IMR-90 (cell line): Measurements from ENCODE around the gene MMP14. TPM values are rescaled to one million over a fixed set of nuclear protein-coding genes. Genes with fewer than 3 reads are reported as not detected.

ENCODE experiments used
- ATAC-seq: fragments of 200-7000 bp; cut with Tn5 transposase; 2 replicates; pipeline ENCODE4 v1.9.1; 2020; ENCODE audit warnings: low read depth, mild to moderate bottlenecking, moderate library complexity
- BruUV-seq: library from RNA; stranded (reverse); fragments of 400-500 nt; replicated peaks from 2 replicates; lab custom pipeline; 2021; lab: Mats Ljungman, UMichigan
- CTCF ChIA-PET: fragments of 300-600 bp; formaldehyde crosslinking; extraction: SDS; loops from one replicate; lab custom pipeline; 2021; ENCODE audit warnings: antibody characterized with exemption; lab: Yijun Ruan, JAX
- POLR2A ChIA-PET: fragments of 300-600 bp; sonication (Branson Sonifier 250); formaldehyde crosslinking; loops from one replicate; lab custom pipeline; 2022; ENCODE audit warnings: antibody characterized with exemption; ENCODE audit not compliant: unreplicated experiment; lab: Charles Lee
- DNase-seq: peaks from one replicate; pipeline ENCODE4 v3.0.0; 2013
- H2AFZ ChIP-seq: replicated peaks from 2 replicates; pipeline ENCODE3; 2013; ENCODE audit warnings: low read length, mild to moderate bottlenecking; ENCODE audit not compliant: poor library complexity
- H2AK5ac ChIP-seq: 2 replicates; pipeline ENCODE4 v1.6.1; 2013; ENCODE audit warnings: low read depth, low read length, inconsistent platforms
- H2AK9ac ChIP-seq: replicated peaks from 2 replicates; pipeline ENCODE3; 2013; ENCODE audit warnings: mild to moderate bottlenecking, low read depth, low read length, moderate library complexity; ENCODE audit not compliant: poor library complexity
- H2BK120ac ChIP-seq: 2 replicates; pipeline ENCODE4 v1.6.1; 2013; ENCODE audit warnings: low read depth, low read length, inconsistent platforms
- H2BK15ac ChIP-seq: 3 replicates; pipeline ENCODE4 v1.6.1; 2013; ENCODE audit warnings: low read depth, low read length, inconsistent platforms
- H2BK20ac ChIP-seq: 2 replicates; pipeline ENCODE4 v1.6.1; 2013; ENCODE audit warnings: low read depth, mild to moderate bottlenecking, inconsistent platforms, low read length, moderate library complexity
- H2BK5ac ChIP-seq: 2 replicates; pipeline ENCODE4 v1.6.1; 2013; ENCODE audit warnings: mild to moderate bottlenecking, low read depth, low read length, inconsistent platforms; ENCODE audit not compliant: poor library complexity, severe bottlenecking
- H3K14ac ChIP-seq: replicated peaks from 2 replicates; pipeline ENCODE4 v1.6.1; 2013; ENCODE audit warnings: low read depth, low read length, inconsistent platforms
- H3K18ac ChIP-seq: 2 replicates; pipeline ENCODE4 v1.6.1; 2013; ENCODE audit warnings: low read depth, low read length, control low read depth
- H3K23ac ChIP-seq: 2 replicates; pipeline ENCODE4 v1.6.1; 2013; ENCODE audit warnings: low read depth, low read length, inconsistent platforms
- H3K27ac ChIP-seq: 2 replicates; pipeline ENCODE4 v1.5.1; 2013; ENCODE audit warnings: mild to moderate bottlenecking, control low read depth, low read length; ENCODE audit not compliant: insufficient read depth
- H3K27me3 ChIP-seq: 2 replicates; pipeline ENCODE4 v1.6.1; 2013; ENCODE audit warnings: low read length; ENCODE audit not compliant: control insufficient read depth, insufficient read depth
- H3K36me3 ChIP-seq: 2 replicates; pipeline ENCODE4 v1.6.1; 2013; ENCODE audit warnings: low read length, mixed read lengths; ENCODE audit not compliant: control insufficient read depth, insufficient read depth
- H3K4ac ChIP-seq: 2 replicates; pipeline ENCODE4 v1.6.1; 2013; ENCODE audit warnings: low read depth, low read length, inconsistent platforms
- H3K4me1 ChIP-seq: 2 replicates; pipeline ENCODE4 v1.6.1; 2013; ENCODE audit warnings: low read length, mixed read lengths; ENCODE audit not compliant: control insufficient read depth, insufficient read depth
- H3K4me2 ChIP-seq: 2 replicates; pipeline ENCODE4 v1.6.1; 2013; ENCODE audit warnings: low read depth, mild to moderate bottlenecking, control low read depth, low read length, moderate library complexity
- H3K4me3 ChIP-seq: 2 replicates; pipeline ENCODE4 v1.5.1; 2013; ENCODE audit warnings: low read depth, mild to moderate bottlenecking, control low read depth, low read length, moderate library complexity; ENCODE audit not compliant: insufficient read depth
- H3K56ac ChIP-seq: 2 replicates; pipeline ENCODE4 v1.6.1; 2013; ENCODE audit warnings: low read length, inconsistent platforms; ENCODE audit not compliant: insufficient read depth; ENCODE audit errors: extremely low read depth
- H3K79me1 ChIP-seq, 2 experiments: 2 replicates each; pipeline ENCODE4 v1.6.1; 2013; ENCODE audit warnings: low read length in 2 of 2, inconsistent platforms in 1 of 2, low read depth in 1 of 2
- H3K9ac ChIP-seq: 2 replicates; pipeline ENCODE4 v1.6.1; 2013; ENCODE audit warnings: low read depth, low read length, control low read depth
- H3K9me1 ChIP-seq: 2 replicates; pipeline ENCODE4 v1.6.1; 2013; ENCODE audit warnings: low read length, inconsistent platforms; ENCODE audit not compliant: insufficient read depth
- H3K9me3 ChIP-seq: 2 replicates; pipeline ENCODE4 v1.6.1; 2013; ENCODE audit warnings: low read length; ENCODE audit not compliant: control insufficient read depth, insufficient read depth
- H4K20me1 ChIP-seq: 2 replicates; pipeline ENCODE4 v1.6.1; 2013; ENCODE audit warnings: low read length, inconsistent platforms; ENCODE audit not compliant: insufficient read depth
- H4K5ac ChIP-seq: 2 replicates; pipeline ENCODE4 v1.6.1; 2013; ENCODE audit warnings: mild to moderate bottlenecking, low read depth, low read length, control low read depth
- H4K8ac ChIP-seq, 2 experiments: 2 replicates each; pipeline ENCODE4 v1.6.1; 2013; ENCODE audit warnings: low read depth in 2 of 2, low read length in 2 of 2, control low read depth in 1 of 2, inconsistent platforms in 1 of 2
- H4K91ac ChIP-seq: 2 replicates; pipeline ENCODE4 v1.6.1; 2013; ENCODE audit warnings: low read depth, low read length, inconsistent platforms; ENCODE audit not compliant: insufficient read depth
- FOS ChIP-seq: fragments of 150-350 bp; IDR thresholded peaks from 2 replicates; pipeline ENCODE4 v1.6.1; 2016; ENCODE audit warnings: low read depth, low read length
- MAZ ChIP-seq: IDR thresholded peaks from 2 replicates; pipeline ENCODE4 v1.6.1; 2012; ENCODE audit warnings: low read depth, mild to moderate bottlenecking, low read length, improper control_type of control experiment, moderate library complexity, borderline replicate concordance
- WGBS, 2 experiments: methylation state at CpG; one replicate each; pipeline versions ENCODE4 v1.1.5 to v1.1.7; 2013; ENCODE audit warnings: missing lambda C conversion rate in 2 of 2; ENCODE audit not compliant: insufficient read length in 1 of 2; ENCODE audit errors: extremely low coverage in 2 of 2; 5-methylcytosine and 5-hydroxymethylcytosine counted together
- dilution Hi-C: fragments of 300-500 bp; cut with HindIII; formaldehyde crosslinking; loops from one replicate; pipeline ENCODE4 v1.14.3; 2018; ENCODE audit warnings: low sequenced_read_pairs; ENCODE audit not compliant: unreplicated experiment
- in situ Hi-C: fragments of 300-500 bp; cut with MboI; formaldehyde crosslinking; loops from 3 replicates; pipeline ENCODE4 v1.14.3; 2019; ENCODE audit warnings: low sequenced_read_pairs, inconsistent platforms, mixed read lengths
- intact Hi-C: fragments of 100-400 bp; cut with micrococcal nuclease; formaldehyde crosslinking; loops from 2 replicates; pipeline ENCODE4 v1.10.0; 2022
- polyA plus RNA-seq, 3 experiments: library from polyadenylated mRNA; depleted of rRNA; stranded (reverse); fragments of >200 nt; gene quantifications; 2 replicates each; pipeline ENCODE4 v1.2.3, GENCODE V29; 2012; ENCODE audit warnings: low replicate concordance in 1 of 3
- total RNA-seq: library from RNA; depleted of rRNA; stranded (reverse); fragments of >200 nt; gene quantifications from 2 replicates; pipeline ENCODE4 v1.2.3, GENCODE V29; 2012

MMP14 gene
- total and polyA plus RNA-seq, 2 of the 4 experiments (the other 2 are of a cell fraction), result 156 to 315 TPM

GRCh38 chr14:22882064-22882463, 45.7 kb downstream of the MMP14 start (continued):
- no peak for TF ChIP-seq MAZ

DNA sequence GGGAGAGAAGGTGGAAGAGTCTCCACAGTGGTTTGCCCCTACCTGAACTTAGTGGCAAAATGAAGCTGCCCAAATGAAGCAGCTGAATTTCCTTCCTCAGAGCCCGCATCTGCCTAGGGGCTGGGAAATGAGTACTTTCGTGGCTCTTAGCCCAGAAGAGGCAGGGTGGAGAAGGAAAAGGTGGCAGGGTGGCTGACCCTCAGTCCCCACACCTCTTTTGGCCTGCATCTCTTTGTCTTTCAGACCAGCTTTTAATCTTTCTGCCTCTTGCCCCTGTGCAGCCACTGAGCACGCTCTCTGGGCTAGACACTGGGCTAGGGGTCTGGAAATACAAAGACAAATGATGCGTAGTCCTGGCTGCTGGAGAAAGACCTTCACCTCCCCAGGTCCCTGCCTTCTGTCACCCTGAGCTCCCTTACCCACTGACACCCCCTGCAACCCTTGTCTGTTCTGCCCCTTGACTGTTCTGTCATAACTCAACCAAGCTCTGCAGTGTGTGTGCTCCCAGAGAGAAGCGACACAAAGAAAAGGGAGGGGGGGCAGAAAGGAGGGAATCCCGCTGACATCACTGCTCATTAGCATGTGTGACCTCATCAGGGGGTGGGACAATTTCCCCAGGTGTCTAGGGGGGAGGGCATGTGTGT, 46.3 kb downstream of the MMP14 start:
- in situ Hi-C loops (no loop called here), intact Hi-C loops (no loop called here), dilution Hi-C loops (no loop called here)
- Histone ChIP-seq H2AFZ (peak overlapping the region; percentile 72), H3K27me3 (no peaks in the 10 kb centered on the region), H3K4me2 (no peak overlapping the region), H3K4me3 (no peak overlapping the region), H2AK5ac (no peak overlapping the region), H3K27ac (no peak overlapping the region), H3K14ac (no peak overlapping the region), H2AK9ac (peak overlapping the region; percentile 68), H2BK20ac (no peak overlapping the region), H2BK5ac (no peak overlapping the region), H3K79me1 (peaks cover 2 to 7% of the 10 kb centered on the region in 2 experiments; a peak in 3 of 4 replicates), H2BK120ac (no peak overlapping the region), H2BK15ac (no peak overlapping the region), H4K8ac (no peak overlapping the region), H4K91ac (no peak overlapping the region), H3K4ac (no peak overlapping the region), H3K18ac (no peak overlapping the region), H3K9ac (no peak overlapping the region), H3K56ac (no peak overlapping the region), H3K23ac (peak overlapping the region; percentile 60; the same call in 1 of the 2 replicates), H3K4me1 (peaks cover 1% of the 10 kb centered on the region; the same call in 1 of the 2 replicates), H4K5ac (no peak overlapping the region), H3K9me1 (peaks cover 5% of the 10 kb centered on the region; the same call in 1 of the 2 replicates), H4K20me1 (no peaks in the 10 kb centered on the region), H3K9me3 (no peaks in the 10 kb centered on the region), H3K36me3 (peaks cover 17% of the 10 kb centered on the region)
- ChIA-PET POLR2A (interaction anchor here (0.6 kb wide), 1 partner anchor 48 kb away, joined by 15 read pairs; no protein-coding TSS in a partner anchor), CTCF (interaction anchor here (1.7 kb wide), 1 partner anchor 10 kb away, joined by 10 read pairs; no protein-coding TSS in a partner anchor)
- no TSS peak for BruUV-seq
- TF ChIP-seq FOS (no peak), MAZ (peak; percentile 78; the same call in 1 of the 2 replicates)
- DNase-seq (peak; percentile 46), ATAC-seq (peak; percentile 8; the same call in 1 of the 2 replicates)
- WGBS, 2 experiments, result 80% methylated on average over 1 of the region's 6 CpGs; no CpG with 5 or more reads in 1 of the 2 experiments
